ENCODE measurements around the gene TBCA.
"Not testable (repeated sequence)": the region's sequence is repeated elsewhere in the genome, so short reads cannot be mapped to it uniquely, and the experiment has no call there.

Gene TBCA

DNA sequence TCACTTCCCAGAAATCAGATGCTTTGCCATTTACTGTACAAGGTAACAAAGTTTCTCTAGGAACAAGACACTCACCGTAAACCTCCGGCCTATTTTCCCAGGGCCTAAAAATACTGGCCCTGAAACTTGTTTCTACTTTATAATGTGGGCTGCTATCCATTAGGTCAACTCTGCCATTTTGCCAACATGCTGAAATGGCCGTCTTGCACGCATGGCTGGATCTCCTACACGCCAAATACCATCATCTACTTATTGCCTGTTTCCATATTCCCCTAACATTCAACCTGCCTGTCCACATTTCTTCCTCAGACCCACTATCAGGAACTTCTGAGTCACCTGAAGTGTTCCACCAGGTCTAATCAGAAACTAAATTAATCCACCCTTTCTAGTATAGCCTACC lies 4.7 kb downstream of the TBCA start:
- DNase-seq: no peak

DNA sequence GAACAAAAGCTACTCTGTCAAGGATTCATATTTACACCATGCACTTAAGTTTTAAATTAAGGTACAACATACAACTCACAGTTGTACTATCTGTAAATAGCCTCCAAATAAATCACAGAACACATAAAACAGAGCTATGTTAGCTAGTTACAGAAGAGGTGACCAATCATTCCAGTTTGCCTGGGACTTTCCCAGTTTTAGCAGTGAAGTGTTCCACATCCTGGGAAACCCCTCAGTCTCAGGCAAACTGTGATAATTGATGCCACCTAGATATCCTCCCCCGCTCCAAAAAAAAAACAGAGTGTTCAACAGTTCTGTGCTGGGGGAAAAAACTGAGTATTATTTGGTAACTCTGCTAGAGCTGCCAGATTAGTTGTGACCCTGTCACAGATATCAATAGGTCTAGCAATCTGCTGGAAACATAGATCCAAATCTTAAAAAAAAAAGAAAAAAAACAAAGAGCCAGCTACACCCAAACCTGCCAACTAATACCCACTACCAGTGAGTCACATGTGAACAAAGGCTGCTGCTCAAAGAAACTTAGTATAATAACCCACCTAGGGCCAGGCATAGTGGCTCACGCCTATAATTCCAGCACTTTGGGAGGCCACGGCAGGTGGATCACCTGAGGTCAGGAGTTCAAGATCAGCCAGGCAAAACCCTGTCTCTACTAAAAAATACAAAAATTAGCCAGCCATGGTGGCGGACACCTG lies 5.7 kb downstream of the TBCA start:
- no peak for DNase-seq

DNA sequence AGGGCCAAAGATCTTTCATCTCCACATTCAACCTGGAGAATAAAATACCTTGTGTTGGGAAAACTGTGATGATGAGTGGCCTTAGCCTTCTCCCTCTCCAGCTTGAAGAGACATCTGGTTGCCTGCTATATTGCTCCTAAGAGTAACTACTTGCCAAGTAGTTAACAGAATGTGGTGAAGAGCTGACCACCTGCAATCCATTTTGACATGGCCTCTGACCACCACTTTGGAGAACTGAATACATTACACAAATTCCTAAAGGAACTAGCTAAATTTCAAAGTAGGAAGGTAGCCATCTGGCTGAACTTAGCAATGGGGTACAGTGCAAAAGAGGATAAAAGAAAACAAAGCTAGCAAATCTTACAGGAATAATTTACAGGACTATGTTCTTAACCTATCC lies 7.2 kb downstream of the TBCA start:
- no peak for DNase-seq

DNA sequence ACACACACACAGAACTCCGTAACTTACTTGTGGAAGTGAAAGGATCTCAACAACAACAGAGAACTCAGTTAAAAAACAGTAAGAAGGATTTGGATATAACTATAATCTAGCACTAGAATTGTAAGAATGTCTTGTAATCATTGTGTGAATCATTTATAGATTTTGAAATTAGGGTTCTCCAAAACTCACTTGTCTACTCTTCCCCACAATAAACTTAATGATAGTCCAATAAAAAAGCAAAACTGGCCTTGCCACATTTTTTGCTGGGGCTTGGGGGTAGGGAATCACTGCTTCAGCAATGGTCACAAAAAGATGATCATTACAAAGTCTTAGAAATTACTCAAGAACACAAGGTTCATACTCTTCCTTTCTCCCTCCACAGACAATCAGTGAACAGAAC lies 8.8 kb downstream of the TBCA start:
- DNase-seq: no peak

DNA sequence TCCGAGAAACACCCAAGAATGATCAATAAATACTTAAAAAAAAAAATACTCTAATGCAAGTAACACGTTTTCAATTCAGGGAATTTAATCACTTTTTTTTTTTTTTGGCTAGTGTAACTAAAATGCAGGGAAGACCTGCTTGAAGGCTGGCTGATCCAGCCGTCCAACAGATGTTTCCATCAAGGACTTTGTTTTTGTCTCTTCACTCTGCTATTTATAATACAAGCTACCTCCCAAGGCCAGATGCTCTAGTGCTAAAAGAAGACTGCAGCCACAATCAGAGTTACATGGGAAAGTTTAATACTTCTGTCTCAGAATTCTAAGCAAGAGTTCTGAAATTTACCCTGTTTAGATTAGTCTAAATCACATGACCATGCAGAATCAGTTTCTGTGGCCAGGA lies 14.5 kb downstream of the TBCA start:
- DNase-seq: no peak

DNA sequence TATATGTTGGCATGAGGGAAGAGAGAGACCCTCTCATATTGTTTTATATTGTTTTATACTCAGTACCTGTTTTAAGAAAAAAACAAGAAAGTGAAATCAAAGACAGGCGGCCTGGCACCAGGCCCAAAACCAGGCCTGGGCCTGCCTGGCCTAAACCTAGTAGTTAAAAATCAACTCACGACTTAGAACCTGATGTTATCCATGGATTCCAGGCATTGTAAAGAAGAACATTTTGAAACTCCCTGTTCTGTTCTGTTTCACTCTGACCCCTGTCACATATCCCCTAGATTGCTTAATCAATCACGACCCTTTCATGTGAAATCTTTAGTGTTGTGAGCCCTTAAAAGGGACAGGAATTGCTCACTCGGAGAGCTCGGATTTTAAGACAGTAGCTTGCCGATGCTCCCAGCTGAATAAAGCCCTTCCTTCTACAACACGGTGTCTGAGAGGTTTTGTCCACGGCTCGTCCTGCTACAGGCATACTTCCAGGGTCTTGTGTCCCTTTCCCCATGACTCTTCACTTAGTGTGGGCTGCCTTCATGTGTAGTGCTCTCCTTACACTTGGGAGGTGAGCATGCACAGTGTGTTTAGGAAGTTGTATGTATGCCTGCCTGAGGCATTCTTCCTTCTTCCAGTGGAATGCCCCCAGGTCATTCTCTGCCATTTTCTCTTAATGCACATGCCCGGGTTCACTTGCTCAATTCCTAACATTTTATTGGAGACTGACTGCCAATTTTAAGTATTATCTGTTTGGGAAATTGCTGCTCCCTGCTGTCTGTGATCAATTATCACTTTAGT lies 17.8 kb downstream of the TBCA start:
- DNase-seq: no peak

DNA sequence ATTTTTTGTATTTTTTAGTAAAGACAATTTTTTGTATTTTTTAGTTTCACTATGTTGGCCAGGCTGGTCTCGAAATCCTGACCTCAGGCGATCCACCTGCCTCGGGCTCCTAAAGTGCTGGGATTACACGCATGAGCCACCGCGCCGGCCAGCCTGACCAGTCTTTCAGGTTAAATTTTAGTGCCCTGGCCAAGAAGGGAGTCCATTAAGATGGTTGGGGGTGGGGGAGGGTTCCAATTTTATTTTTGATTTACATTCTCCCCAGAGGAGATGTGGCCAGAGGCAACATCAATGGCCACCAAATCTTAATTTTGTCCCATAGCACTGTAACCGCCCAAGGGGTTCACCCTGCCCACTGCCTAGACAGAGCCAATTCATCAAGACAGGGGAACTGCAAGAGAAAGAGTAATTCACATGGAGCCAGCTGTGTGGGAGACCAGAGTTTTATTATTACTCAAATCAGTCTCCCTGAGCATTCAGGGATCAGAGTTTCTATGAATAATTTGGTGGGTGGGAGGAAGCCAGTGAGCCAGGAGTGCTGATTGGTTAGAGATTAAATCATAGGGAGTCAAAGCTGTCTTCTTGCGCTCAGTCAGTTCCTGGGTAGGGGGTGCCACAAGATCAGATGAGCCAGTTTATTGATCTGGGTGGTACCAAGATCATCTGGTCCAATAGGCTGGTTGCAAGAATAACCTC lies 24.7 kb downstream of the TBCA start:
- no peak for DNase-seq

DNA sequence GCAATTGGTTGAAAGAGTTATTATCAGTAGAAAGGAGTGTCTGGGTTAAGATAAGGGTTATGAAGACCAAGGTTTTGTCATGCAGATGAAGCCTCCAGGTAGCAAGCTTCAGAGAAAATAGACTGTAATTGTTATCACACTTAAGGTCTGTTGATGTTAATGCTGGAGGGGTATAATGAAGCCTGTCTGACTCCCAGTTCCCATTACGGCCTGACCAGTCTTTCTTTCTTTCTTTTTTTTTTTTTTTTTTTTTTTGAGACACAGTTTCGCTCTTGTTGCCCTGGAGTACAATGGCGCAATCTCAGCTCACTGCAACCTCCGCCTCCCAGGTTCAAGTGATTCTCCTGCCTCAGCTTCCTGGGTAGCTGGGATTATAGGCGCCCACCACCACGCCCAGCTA lies 25.2 kb downstream of the TBCA start:
- not testable (repeated sequence) for DNase-seq

DNA sequence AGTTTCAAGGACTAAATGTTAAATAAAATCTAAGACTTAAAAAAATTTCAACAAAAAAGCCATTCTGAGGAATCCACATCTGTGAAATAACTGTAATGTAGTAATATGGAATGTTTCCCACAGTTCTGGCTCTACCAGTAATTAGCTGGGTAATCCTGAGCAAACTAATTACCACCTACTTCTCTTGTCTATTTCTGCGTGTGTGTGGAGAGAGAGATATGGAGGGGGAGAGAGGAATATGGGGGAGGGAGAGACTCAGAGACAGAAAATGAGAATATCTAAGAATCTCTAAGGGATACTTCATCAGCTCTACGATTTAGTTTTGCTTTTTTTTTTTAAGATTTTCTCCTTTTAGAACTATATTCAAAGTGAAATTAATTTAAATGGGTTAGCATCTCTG lies 28.0 kb downstream of the TBCA start:
- DNase-seq: no peak

DNA sequence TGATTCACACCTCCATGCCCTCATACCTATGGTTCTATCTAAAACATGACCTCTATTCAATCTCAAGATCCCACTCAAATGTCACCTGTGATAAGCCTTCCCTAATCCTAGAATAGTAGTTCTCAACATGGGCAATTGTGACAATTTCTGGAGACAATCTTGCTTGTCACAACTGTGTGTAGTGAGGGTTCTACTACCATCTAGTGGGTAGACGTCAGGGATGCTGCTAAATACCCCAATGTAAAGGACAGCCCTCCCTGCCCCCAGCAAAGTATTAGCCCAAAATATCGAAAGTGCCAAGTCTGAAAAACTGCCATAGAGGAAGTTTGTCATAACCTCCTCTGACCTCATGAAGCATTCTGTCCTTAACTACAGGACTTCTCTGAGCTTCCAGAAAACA lies 32.0 kb downstream of the TBCA start:
- DNase-seq: no peak

DNA sequence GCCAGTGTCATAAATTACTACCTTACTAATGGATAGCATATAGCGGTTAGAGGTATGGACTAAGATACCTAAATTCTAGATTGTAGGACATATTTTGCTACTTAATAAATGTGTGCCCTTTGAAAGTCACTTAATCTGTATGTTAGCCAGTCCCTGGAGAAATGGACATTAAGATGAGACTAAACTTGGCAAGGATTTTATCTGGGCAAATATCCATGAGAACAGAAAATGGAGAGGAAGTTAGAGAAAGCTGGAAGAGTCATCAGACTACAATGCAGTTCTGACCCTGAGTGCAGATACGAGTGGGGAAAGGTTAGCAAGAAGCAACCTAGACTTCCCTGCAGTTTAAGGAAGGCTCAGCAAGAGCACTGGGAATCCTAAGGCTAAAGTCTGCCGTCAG lies 33.0 kb downstream of the TBCA start:
- no peak for DNase-seq

DNA sequence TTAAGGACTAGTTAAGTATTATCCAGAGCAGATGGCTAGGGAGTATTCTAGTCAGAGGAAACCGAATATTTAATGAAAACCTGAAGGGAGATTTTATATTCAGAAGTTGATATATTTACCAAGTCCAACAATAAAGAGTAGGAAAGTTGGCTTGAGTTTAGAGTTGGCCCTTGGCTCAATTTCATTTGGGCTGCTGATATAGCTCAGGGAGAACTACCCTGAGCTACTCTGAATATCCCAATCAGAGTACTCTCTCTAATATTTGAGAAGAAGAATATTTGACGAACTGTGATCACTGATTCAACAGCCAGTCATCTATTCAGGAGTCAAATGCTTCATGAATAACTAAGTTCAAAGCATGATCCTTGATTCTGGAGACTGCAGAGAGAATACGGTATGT lies 34.5 kb downstream of the TBCA start:
- DNase-seq: no peak

DNA sequence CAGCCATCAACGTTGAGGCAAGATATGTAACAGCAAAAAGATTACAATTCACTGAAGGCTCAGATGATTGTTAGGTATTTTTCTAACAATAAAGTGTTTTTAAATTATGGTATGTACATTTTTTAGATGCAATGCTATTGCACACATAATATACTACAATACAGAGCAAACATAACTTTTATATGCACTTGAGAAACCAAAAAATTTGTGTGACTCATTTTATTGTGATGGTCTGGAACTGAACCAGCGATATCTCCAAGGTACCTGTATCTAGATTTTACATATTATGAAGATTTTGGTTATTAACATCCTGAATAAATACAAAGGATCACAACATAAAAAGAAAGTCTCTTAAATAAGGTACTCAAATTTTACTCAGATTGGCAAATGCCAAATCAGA lies 41.3 kb downstream of the TBCA start:
- DNase-seq: no peak

DNA sequence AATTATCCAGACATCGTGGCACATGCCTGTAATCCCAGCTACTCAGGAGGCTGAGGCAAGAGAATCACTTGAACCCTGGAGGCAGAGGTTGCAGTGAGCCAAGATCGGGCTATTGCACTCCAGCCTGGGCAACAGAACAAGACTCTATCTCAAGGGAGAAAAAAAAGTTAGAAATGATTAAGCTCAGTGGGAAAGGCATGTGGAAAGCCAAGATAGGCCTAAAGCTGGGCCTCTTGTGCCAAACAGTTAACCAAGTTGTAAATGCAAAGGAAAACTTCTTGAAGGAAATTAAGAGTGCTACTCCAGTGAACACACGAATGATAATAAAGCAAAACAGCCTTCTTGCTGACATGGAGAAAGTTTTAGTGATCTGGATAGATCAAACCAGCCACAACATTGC lies 43.0 kb downstream of the TBCA start:
- no peak for DNase-seq

DNA sequence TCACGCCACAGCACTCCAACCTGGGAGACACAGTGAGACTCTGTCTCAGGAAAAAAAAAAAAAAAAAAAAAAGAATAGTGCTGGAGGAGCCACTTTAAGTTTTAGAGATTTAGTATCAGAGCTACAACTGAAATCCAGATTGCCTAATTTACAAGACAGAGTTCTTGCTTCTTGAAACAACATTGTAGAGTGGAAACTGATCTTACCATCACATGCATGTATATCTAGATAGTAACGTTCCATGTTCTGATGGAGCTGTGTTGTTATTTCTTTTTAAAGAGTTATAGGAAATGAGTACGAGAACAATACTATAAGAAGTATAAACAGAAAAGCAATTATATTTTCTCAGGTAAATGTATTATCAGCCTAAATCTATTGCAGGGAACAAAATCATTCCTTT lies 48.9 kb downstream of the TBCA start:
- DNase-seq: no peak

DNA sequence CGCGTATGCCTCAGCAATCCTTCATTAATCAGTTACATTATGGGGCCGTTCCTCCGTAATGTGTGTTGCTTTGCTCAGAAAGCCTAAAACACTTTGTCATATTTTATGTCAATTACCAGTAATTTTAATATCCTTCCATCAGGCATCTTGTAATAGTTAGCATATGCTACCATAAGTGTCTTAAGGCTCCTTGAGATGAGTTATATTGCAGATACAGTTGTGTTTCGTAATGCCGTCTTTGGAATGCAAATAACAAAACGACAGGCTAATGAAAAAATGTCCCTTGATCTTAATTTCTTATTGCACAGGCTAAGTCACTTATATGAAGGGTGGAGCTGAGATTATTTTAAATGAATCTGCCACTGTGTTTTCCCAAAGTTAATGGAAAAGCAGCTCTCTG lies 50.5 kb downstream of the TBCA start:
- DNase-seq: no peak

DNA sequence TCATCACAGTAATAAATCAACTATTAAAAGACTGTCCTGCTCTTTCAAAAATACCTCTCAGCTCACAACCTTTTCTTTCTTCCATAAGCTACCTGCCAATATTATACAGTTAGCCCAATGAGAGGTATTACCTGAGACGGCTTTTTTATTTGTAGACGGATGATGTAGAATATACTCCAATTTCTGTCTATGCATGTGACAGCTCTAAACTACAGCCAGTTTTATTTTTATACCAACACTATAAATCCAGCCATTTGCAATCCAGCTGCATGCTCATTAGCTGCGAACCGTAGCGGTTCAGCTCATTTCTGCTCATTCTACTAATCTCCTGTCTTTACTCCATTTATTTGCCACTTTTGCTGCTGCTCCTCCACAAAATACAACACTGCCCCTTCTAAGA lies 51.2 kb downstream of the TBCA start:
- no peak for DNase-seq

DNA sequence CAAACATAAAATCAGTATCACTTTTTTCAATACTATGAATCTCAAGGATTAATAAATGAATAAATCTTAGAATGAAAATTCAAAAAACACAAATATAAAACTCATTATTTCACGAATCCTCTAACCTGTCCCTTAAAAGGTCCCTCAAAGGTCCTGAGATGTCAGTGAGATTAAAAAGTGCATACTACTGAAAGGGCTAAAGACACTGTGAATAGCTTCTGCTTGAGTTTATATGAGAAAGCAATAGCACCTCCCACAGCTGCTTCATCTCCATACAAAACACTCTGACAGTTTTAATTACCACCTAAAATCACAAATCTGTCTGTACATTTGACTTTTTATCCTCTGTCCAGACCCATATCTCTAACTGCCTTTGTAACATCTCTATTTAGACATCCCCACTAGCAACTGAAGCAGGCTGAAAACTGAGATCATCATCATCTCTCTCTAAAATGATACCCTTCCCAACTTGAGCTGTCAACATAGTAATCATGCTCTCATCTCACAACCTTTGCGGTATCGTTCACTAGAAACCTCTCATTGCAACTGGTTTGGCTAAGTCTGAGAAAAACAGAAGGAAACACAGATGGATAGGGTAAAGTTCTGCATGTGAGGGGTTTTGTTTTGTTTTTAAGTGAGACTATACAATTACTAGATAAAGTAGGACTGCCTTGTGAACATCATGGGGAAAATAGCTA lies 56.3 kb downstream of the TBCA start:
- DNase-seq: no peak

DNA sequence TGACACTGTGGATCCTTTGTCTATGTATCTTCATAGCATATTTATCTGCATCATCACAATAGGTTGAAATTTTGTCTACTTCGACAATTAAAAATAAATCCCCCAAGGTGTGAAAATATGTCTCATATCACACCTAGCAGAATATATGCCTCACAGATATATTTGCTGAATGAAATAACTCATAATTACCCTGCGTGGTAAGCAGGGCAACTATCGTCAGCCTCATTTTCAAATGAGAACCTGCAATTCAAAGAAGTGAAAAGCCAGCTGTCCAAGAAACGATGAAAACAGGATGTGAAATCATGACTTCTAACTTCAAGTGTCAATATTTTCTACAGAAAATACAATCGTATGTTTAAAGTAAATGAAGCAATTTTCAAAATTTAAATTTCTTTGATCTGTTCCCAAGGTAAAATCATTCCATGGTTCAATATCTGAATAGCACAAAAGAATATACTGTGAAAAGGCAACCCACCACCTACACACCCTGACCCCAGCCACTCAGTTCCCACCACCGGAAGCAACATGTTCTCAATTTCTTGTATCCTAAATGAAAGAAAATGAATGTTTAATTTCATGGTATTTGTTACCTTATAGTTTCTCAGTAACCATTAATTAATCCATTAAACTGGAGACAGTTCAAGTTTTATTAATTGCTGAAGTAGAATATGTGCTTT lies 57.1 kb downstream of the TBCA start:
- no peak for DNase-seq

DNA sequence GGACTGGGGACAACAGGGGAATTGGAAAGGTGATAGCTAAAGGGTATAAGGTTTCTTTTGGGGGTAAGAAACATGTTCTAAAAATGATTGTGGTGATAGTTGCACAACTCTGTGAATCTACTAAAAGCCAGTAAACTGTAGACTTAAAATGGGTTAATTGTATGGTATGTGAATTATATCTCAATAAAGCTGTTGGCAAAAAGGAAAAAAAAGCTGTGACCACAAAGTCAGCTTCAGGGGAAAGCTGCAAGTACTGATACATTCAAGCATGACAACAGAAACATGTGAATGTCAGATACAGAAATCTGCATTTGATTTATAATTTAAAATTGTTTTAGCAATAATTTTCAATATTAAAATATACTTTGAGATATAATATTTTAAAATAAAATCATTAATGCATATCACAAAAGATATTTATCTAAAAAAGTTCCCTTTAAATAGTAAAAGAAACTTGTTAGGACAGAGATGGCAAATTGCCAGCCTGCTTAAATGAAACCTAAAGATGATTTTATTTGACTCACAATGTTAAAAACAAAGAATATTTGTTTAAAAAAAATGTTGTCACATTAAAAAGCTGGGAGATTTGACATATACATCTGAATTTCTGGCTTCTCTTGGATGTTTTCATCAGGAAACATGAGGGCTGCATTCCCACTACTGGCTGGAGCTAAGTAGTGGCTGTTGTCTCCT lies 66.0 kb downstream of the TBCA start:
- no peak for DNase-seq

DNA sequence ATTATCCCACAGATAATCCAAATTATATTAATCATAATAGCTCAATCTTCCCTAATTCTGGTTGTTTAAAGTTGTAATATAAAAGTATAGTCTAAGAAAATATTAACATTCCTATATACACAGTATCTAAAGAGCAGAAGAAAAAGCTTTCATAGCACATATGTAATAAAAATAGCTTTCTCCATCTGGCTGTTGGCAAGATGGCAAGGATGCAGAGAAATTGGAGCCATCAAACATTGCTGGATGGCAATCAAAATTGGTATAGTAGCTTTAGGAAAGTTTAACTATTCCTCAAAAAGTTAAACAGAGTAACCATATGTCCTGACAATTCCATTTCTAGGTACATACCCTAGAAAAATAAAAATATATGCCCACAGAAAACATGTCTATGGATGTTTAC lies 66.8 kb downstream of the TBCA start:
- no peak for DNase-seq

DNA sequence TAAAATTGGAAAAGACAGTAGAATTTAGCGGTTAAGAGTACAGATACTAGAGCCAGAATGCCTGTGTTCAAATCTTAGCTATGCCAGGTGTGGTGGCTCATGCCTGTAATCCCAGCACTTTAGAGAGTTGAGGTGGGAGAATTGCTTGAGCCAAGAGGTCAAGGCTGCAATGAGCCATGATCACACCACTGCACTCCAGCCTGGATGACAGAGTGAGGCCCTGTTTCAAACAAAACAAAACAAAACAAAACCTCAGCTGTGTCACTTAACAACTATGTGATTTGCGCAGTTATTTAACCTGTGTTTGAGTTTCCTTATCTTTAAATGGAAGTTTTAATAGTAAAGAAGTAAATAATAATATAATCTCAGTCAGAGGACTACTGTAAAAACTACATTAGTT lies 68.3 kb downstream of the TBCA start:
- no peak for DNase-seq
